ENCODE measurements around the gene PPP1R37.

PPP1R37 gene

GRCh38 chr19:45195764-45196163 lies 102.8 kb downstream of the PPP1R37 start (continued):
- TF ChIP-seq ZBTB21 (tag by site-specific recombination; IDR thresholded peaks at IDR 0.05) (no peak), ZNF701 (tag by site-specific recombination; IDR thresholded peaks at IDR 0.05) (no peak), ZNF670 (tag by site-specific recombination; IDR thresholded peaks at IDR 0.05; ENCODE audit: low read depth) (no peak), ZNF610 (tag by site-specific recombination; IDR thresholded peaks at IDR 0.05; ENCODE audit: borderline replicate concordance) (no peak), ZNF24 (tag by site-specific recombination; IDR thresholded peaks at IDR 0.05) (no peak), ZNF26 (tag by site-specific recombination; IDR thresholded peaks at IDR 0.05) (no peak), ZNF521 (tag by site-specific recombination; IDR thresholded peaks at IDR 0.05) (no peak), ZNF596 (tag by site-specific recombination; IDR thresholded peaks at IDR 0.05) (no peak), ZNF169 (tag by site-specific recombination; IDR thresholded peaks at IDR 0.05) (no peak)

Measured in HEK293 (cell line).